Mononuclear cell (primary cell): ENCODE measurements around the gene RETREG1. TPM values are rescaled to one million over a fixed set of nuclear protein-coding genes. Genes with fewer than 3 reads are reported as not detected.
"Not testable (repeated sequence)": the region's sequence is repeated elsewhere in the genome, so short reads cannot be mapped to it uniquely, and the experiment has no call there.

Experiments
- H3K27me3 ChIP-seq: 2 replicates; pipeline ENCODE4 v1.6.0; 2011; ENCODE audit warnings: low read length, control low read depth; ENCODE audit not compliant: insufficient read depth
- H3K4me1 ChIP-seq: 2 replicates; pipeline ENCODE4 v1.5.1; 2011; ENCODE audit warnings: mild to moderate bottlenecking, low read length, control low read depth; ENCODE audit not compliant: insufficient read depth
- H3K4me3 ChIP-seq: 2 replicates; pipeline ENCODE4 v1.5.1; 2011; ENCODE audit warnings: mild to moderate bottlenecking, low read length, moderate library complexity
- H3K9me3 ChIP-seq: 2 replicates; pipeline ENCODE4 v1.5.1; 2011; ENCODE audit warnings: low read depth, mild to moderate bottlenecking, control low read depth, low read length
- total RNA-seq: library from RNA; depleted of rRNA; stranded (reverse); fragments of >200 nt; gene quantifications from one replicate; pipeline ENCODE4 v1.2.3, GENCODE V29; 2012

The RETREG1 gene
- total RNA-seq, 1 donor: 14.7 TPM

GRCh38 chr5:16487456-16487855 lies 129.3 kb downstream of the RETREG1 start:
- Histone ChIP-seq H3K9me3 (no peaks in the 10 kb centered on the region), H3K27me3 (no peaks in the 10 kb centered on the region), H3K4me1 (no peaks in the 10 kb centered on the region), H3K4me3 (no peak overlapping the region)

GRCh38 chr5:16486711-16487111 lies 130.1 kb downstream of the RETREG1 start:
- Histone ChIP-seq H3K9me3 (no peaks in the 10 kb centered on the region), H3K4me3 (no peak overlapping the region), H3K27me3 (no peaks in the 10 kb centered on the region), H3K4me1 (no peaks in the 10 kb centered on the region)

GRCh38 chr5:16485656-16486055 lies 131.1 kb downstream of the RETREG1 start:
- H3K4me3 ChIP-seq: no peak overlapping the region
- no peaks in the 10 kb centered on the region for H3K9me3 ChIP-seq
- no peaks in the 10 kb centered on the region for H3K27me3 ChIP-seq
- no peaks in the 10 kb centered on the region for H3K4me1 ChIP-seq

GRCh38 chr5:16484081-16484480 lies 132.7 kb downstream of the RETREG1 start:
- no peak overlapping the region for H3K4me3 ChIP-seq
- no peaks in the 10 kb centered on the region for H3K27me3 ChIP-seq
- no peaks in the 10 kb centered on the region for H3K9me3 ChIP-seq
- H3K4me1 ChIP-seq: no peaks in the 10 kb centered on the region

GRCh38 chr5:16483361-16483760 lies 133.4 kb downstream of the RETREG1 start:
- Histone ChIP-seq H3K9me3 (no peaks in the 10 kb centered on the region), H3K27me3 (no peaks in the 10 kb centered on the region), H3K4me3 (no peak overlapping the region), H3K4me1 (no peaks in the 10 kb centered on the region)

- H3K4me1 ChIP-seq: no peaks in the 10 kb centered on the region
- no peaks in the 10 kb centered on the region for H3K9me3 ChIP-seq
- no peaks in the 10 kb centered on the region for H3K27me3 ChIP-seq
- no peak overlapping the region for H3K4me3 ChIP-seq
These were observed 133.9 kb downstream of the RETREG1 start for GRCh38 chr5:16482891-16483290.

GRCh38 chr5:16480821-16481538 lies 135.8 kb downstream of the RETREG1 start:
- no peaks in the 10 kb centered on the region for H3K4me1 ChIP-seq
- H3K9me3 ChIP-seq: no peaks in the 10 kb centered on the region
- no peak overlapping the region for H3K4me3 ChIP-seq
- no peaks in the 10 kb centered on the region for H3K27me3 ChIP-seq

- H3K9me3 ChIP-seq: no peaks in the 10 kb centered on the region
These were observed 136.7 kb downstream of the RETREG1 start for GRCh38 chr5:16480144-16480543.

GRCh38 chr5:16477541-16477940 lies 139.3 kb downstream of the RETREG1 start:
- Histone ChIP-seq H3K4me3 (no peak overlapping the region), H3K9me3 (no peaks in the 10 kb centered on the region), H3K4me1 (no peaks in the 10 kb centered on the region), H3K27me3 (no peaks in the 10 kb centered on the region)

More at GRCh38 chr5:16480144-16480543, 136.7 kb downstream of the RETREG1 start:
- Histone ChIP-seq H3K4me3 (no peak overlapping the region), H3K4me1 (no peaks in the 10 kb centered on the region), H3K27me3 (no peaks in the 10 kb centered on the region)

GRCh38 chr5:16476417-16476816 lies 140.4 kb downstream of the RETREG1 start:
- not testable (repeated sequence) for H3K4me3 ChIP-seq, H3K4me1 ChIP-seq, H3K9me3 ChIP-seq, H3K27me3 ChIP-seq

- Histone ChIP-seq H3K27me3 (no peaks in the 10 kb centered on the region), H3K4me3 (no peak overlapping the region), H3K4me1 (peaks cover 16% of the 10 kb centered on the region), H3K9me3 (no peaks in the 10 kb centered on the region)
These were observed 145.4 kb downstream of the RETREG1 start for GRCh38 chr5:16471387-16471786.

GRCh38 chr5:16467363-16468219 lies 149.2 kb downstream of the RETREG1 start:
- Histone ChIP-seq H3K27me3 (no peaks in the 10 kb centered on the region), H3K9me3 (no peaks in the 10 kb centered on the region), H3K4me3 (no peak overlapping the region), H3K4me1 (peaks cover 43% of the 10 kb centered on the region)

- Histone ChIP-seq H3K27me3 (no peaks in the 10 kb centered on the region), H3K4me3 (peak within 1 kb of the TSS; percentile 90), H3K4me1 (peaks cover 52% of the 10 kb centered on the region), H3K9me3 (no peaks in the 10 kb centered on the region)
These were observed 151.0 kb downstream of the RETREG1 start, which contains the start of gene ZNF622 for GRCh38 chr5:16465544-16466432. TSS of gene ZNF622 (minus strand) at chr5:16465800. CDS start at chr5:16465665, 135 bp downstream.

GRCh38 chr5:16464664-16465543 lies 151.9 kb downstream of the RETREG1 start:
- Histone ChIP-seq H3K4me3 (peak overlapping the region; percentile 90), H3K9me3 (no peaks in the 10 kb centered on the region), H3K27me3 (no peaks in the 10 kb centered on the region), H3K4me1 (peaks cover 55% of the 10 kb centered on the region)
